Fibroblast of the aortic adventitia (primary cell): ENCODE measurements around the gene PRAME. TPM values are rescaled to one million over a fixed set of nuclear protein-coding genes. Genes with fewer than 3 reads are reported as not detected.

ENCODE experiments used
- DNase-seq: peaks from one replicate; pipeline ENCODE4 v3.0.0-alpha.2; 2010; ENCODE audit warnings: low read depth
- H3K4me3 ChIP-seq: 2 replicates; pipeline ENCODE4 v1.5.1; 2011; ENCODE audit warnings: low read depth, mild to moderate bottlenecking, control low read depth, low read length, moderate library complexity
- total RNA-seq: library from RNA; depleted of rRNA; stranded (reverse); fragments of >200 nt; gene quantifications from 2 replicates; pipeline ENCODE4 v1.2.3, GENCODE V29; 2012; ENCODE audit warnings: low replicate concordance
- TF ChIP-seq, protein P1 (sequence below): IDR thresholded peaks from 2 replicates; pipeline ENCODE4 v1.5.1; 2011; ENCODE audit warnings: mild to moderate bottlenecking, low read length, control low read depth, inconsistent platforms; ENCODE audit not compliant: insufficient read depth

PRAME gene
- total RNA-seq, 1 donor, result 0.54 TPM

DNA sequence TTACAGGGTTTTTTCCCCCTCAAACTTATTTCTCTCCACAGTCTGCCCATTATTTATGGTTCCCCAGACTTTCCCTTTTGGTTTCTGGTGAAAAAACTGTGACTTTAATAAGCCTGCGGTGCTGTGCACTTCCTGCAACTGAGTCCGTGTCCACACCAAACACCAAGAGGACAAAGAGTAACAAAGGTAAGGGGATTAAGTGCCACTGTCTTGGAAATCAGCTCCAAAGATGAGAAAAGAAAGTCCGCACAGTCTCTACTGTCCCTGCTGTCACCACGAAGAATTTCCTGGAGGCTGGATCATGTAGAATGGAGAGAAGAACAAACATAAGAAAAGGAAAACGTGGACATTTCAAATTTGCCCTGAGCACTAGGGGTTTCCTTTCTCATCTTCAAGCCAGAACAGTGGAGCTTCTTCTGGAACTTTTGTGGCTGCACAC is 17.9 kb upstream of the PRAME start:
- no peak overlapping the region for H3K4me3 ChIP-seq
- DNase-seq, result no peak
- TF ChIP-seq, protein P1, sequence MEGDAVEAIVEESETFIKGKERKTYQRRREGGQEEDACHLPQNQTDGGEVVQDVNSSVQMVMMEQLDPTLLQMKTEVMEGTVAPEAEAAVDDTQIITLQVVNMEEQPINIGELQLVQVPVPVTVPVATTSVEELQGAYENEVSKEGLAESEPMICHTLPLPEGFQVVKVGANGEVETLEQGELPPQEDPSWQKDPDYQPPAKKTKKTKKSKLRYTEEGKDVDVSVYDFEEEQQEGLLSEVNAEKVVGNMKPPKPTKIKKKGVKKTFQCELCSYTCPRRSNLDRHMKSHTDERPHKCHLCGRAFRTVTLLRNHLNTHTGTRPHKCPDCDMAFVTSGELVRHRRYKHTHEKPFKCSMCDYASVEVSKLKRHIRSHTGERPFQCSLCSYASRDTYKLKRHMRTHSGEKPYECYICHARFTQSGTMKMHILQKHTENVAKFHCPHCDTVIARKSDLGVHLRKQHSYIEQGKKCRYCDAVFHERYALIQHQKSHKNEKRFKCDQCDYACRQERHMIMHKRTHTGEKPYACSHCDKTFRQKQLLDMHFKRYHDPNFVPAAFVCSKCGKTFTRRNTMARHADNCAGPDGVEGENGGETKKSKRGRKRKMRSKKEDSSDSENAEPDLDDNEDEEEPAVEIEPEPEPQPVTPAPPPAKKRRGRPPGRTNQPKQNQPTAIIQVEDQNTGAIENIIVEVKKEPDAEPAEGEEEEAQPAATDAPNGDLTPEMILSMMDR, result no peak

DNA sequence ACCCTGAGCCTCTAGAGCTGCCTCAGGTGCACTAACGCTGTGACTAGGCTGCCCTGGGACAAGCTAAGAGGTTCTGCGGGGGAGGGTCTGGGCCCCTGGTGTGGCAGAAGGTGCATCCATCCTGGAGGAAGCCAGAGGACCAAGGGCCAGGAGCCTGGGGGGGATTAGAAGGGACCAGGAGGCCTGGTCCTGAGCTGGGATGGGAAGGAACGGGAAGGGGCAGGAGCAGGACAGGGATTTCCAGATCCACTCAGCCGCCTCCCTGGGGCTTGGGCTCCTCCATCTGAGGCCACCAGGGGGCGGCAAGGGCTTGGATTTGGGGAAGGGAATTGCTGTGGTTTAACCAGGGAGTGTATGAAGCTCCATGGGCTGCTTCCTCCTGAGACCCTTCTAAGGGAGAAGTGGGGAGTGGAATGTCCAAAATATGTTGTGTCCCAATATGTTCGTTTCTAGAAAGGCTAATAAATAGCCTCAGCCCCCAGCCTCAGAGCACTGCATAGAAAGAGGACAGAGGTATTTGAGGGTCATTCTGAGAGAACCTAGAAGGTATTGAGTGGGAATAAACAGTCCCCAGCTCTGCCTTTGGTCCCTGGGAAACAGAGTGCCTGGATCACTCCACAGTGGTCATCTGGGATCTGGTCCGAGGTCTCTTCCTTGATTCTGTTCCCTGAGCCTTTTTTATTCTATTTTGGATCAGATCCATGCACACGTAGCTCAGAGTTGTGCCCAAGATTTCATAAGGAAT is 17.4 kb upstream of the PRAME start:
- peak; percentile 36 for DNase-seq
- TF ChIP-seq, protein P1, result peak; percentile 90
- H3K4me3 ChIP-seq, result no peak overlapping the region

DNA sequence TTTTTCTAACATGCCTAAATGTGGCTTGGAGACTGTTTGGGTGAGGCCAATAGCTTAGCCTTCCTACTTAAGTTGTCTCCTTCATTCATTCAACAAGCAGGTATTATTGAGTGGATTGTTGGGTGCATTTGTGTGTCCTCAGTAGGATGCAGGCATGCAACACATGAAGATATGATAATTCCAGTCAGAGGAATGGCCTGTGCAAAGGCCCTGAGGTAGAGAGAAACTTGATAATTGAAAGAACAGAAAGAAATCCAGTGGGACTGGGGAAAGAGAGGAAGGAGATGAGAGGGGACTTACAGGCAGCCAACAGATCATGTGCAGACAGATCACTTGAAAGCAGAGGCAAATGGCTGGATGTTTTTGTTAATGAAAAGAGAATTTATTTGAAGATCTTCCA is 15.3 kb upstream of the PRAME start:
- H3K4me3 ChIP-seq, result no peak overlapping the region
- no peak for DNase-seq
- TF ChIP-seq, protein P1, result no peak

DNA sequence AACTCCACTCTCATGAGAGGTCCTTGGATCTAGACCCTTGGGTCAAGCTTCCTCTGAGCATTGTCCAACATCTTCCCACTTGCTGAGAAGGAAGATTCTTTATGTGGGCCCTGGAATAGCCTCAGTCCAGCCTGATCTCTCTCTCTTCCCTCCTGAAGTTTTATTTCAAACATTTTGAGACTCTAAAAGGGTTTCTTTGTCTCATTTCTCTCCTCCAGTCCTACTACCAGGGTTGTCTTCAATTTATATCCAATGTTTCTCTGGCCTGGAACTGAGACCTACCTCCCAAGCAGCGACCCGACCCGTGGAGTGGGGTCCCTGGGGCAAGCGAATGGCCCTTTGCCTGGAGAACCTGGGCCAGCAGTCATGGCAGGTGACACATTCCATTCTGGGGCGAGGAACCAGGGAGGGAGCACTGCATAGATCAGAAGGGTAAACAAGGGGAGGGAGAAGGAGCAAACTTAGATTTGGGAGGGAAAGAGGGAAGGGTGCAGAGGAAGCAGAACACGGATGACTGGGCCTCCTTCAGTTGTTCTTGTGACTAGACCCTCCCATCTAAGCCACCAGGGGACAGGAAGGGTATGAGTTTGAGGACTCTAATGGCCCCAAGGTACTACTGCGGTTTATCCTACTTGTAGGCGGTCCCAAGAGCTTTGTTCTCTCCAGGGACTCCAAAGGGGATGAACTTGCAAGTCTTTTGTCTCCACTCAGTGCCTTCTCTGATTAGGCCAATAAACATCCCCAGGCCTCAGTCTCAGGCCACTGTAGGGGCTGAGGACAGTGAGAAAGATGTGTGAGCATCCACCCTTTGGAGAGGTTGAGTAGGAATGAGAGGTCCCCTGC is 14.2 kb upstream of the PRAME start:
- H3K4me3 ChIP-seq, result no peak overlapping the region
- TF ChIP-seq, protein P1, result no peak
- DNase-seq, result no peak

DNA sequence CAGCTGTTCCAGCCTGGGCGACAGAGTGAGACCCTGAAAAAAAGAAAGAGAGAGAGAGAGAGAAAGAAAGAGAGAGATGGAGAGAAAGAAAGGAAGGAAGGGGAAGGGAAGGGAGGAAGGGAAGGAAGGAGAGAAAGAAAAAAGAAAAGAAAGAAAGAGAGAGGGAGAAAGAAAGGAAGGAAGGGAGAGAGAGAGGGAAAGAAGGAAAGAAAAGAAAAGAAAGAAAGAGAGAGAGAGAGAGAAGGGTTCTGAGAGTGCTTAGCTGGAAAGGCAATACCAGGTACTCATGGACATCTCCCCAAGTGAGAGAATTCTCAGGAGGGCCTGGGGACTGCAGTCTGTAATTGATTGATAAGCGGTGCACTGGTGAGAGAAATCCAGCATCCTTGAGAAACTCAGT is 12.8 kb upstream of the PRAME start:
- DNase-seq, result no peak
- TF ChIP-seq, protein P1, result no peak

DNA sequence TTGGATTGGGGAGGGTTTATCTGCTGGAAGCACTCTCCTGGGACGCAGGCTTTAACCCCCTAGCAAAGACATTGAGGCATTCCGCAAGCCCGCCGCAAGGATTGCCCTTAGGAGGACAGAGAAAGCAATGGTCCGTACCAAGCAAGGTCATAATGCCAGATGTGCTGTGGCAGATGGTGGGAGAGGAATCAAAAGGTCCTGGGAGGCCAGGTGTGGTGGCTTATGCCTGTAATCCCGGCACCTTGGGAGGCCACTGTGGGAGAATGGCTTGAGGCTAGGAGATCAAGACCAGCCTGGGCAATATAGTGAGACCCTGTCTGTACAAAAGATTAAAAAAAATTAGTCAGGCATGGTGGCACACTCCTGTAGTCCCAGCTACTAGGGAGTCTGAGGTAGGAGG is 12.4 kb upstream of the PRAME start:
- no peak for DNase-seq
- no peak overlapping the region for H3K4me3 ChIP-seq
- TF ChIP-seq, protein P1, result no peak

More for the DNA sequence above, 12.8 kb upstream of the PRAME start:
- H3K4me3 ChIP-seq, result no peak overlapping the region
